HG02840 (cell line): ENCODE results near the gene SBDS.

ENCODE experiments used
- ATAC-seq: cut with Tn5 transposase; IDR thresholded peaks from one replicate; pipeline ENCODE4 v1.9.1; 2021; ENCODE audit warnings: mild to moderate bottlenecking, moderate library complexity, moderate number of reproducible peaks; ENCODE audit not compliant: unreplicated experiment, low FRiP score

Gene SBDS

DNA sequence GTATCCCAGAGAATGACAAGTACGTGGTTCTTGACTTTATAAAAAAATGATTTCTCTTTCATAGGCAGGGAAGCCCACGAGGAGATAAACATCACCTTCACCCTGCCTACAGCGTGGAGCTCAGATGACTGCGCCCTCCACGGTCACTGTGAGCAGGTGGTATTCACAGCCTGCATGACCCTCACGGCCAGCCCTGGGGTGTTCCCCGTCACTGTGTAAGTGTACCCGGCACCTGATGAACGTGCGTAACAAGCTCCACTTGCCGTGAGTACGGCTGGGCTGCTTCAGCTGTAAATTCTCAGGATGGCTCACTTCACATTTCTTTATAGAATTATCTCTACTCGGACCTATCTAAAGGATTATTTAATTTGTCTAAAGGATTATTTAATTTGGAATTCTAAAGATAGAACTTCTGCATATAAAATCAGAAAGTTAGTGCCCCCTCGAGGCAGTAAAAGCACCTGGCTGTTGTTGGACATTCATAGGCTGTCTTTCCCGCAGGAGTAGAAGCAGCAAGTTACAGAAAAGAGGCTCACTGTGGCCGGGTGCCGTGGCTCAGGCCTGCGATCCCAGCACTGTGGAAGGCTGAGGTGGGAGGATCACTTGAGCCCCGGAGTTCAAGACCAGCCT is 46.8 kb downstream of the SBDS start:
- ATAC-seq: no peak

DNA sequence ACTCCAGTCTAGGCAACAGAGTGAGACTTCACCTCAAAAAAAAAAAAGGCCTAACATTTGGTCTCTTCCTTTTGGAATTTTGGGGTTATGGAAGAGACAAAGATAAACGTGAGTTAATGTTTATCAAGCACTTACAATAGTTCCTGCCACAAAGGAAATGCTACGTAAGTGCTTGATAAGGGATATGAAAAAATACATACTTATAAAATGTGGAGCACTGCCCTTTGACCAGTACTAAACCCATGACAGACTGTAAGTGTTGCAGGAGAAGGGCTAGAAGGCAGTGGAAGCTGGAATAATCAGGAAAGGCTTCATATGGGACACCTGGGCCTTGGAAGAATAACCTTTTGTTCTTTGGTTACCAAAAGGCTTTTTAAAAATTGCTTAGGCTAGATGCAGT is 48.8 kb downstream of the SBDS start:
- ATAC-seq: no peak

DNA sequence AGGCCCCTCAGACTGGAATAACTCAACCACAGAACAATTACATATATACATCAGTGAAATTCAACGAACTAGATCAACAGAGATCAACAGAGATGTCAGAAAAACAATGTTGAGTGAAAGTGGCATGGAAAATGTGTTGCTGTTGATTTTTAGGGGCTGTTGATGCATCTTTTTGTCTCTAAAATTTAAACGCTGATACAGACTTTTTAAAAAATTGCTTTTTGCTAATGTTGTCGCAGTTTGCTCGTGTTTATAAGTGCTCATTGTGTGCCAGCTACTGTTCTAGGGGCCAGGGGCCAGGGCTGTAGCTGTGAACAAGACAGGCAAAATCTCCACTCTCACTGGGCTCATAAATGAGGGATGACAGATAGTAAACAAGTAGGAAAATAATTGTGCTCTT is 56.1 kb downstream of the SBDS start:
- ATAC-seq: no peak

DNA sequence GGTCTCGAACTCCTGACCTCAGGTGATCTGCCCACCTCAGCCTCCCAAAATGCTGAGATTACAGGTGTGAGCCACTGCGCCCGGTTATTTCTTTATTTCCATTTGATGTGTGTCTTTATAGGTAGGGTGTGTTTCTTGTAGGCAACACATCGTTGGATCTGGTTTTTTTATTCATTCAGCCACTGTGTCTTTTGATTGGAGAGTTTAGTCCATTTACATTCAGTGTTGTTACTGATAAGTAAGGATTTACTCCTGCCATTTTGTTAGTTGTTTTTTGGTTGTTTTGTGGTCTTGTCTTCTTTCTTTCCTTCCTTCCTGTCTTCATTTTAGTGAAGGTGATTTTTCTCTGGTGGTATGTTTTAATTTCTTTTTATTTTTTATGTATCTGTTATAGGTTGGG is 57.4 kb downstream of the SBDS start:
- ATAC-seq: no peak
